Activated T-helper 9 cell treated with anti-CD3 and anti-CD28 coated beads, Interleukin-2, amount 50 U/mL, for 16 hours (primary cell): ENCODE measurements around the gene FREM1.

ENCODE experiments used
- DNase-seq: peaks from one replicate; pipeline ENCODE4 v3.0.0-alpha.2; 2020; ENCODE audit warnings: low read depth

The FREM1 gene

GRCh38 chr9:14813336-14814248, 96.6 kb downstream of the FREM1 start:
- no peak for DNase-seq

- DNase-seq = no peak
These were observed 97.4 kb downstream of the FREM1 start for GRCh38 chr9:14812806-14813205.

GRCh38 chr9:14811844-14812243, 98.4 kb downstream of the FREM1 start:
- no peak for DNase-seq

- no peak for DNase-seq
These were observed 103.2 kb downstream of the FREM1 start for GRCh38 chr9:14806941-14807520.

- DNase-seq = no peak
These were observed 111.2 kb downstream of the FREM1 start for GRCh38 chr9:14799030-14799429.

GRCh38 chr9:14797435-14797834, 112.8 kb downstream of the FREM1 start:
- DNase-seq = no peak

- no peak for DNase-seq
These were observed 116.8 kb downstream of the FREM1 start for GRCh38 chr9:14793389-14793788.

GRCh38 chr9:14790628-14791027, 119.6 kb downstream of the FREM1 start:
- no peak for DNase-seq

- DNase-seq = no peak
These were observed 121.4 kb downstream of the FREM1 start for GRCh38 chr9:14788846-14789245.

GRCh38 chr9:14783358-14783757, 126.9 kb downstream of the FREM1 start:
- no peak for DNase-seq

GRCh38 chr9:14782286-14783051, 127.8 kb downstream of the FREM1 start:
- DNase-seq = no peak

- DNase-seq = no peak
These were observed 129.5 kb downstream of the FREM1 start for GRCh38 chr9:14780693-14781092.

GRCh38 chr9:14780251-14780650, 130.0 kb downstream of the FREM1 start:
- DNase-seq = no peak

- DNase-seq = no peak
These were observed 130.6 kb downstream of the FREM1 start for GRCh38 chr9:14779566-14780022.

GRCh38 chr9:14778565-14778964, 131.7 kb downstream of the FREM1 start:
- no peak for DNase-seq

- DNase-seq = no peak
These were observed 134.3 kb downstream of the FREM1 start for GRCh38 chr9:14775917-14776316.

- DNase-seq = no peak
These were observed 139.6 kb downstream of the FREM1 start for GRCh38 chr9:14770592-14770991.

GRCh38 chr9:14769230-14769571, 141.0 kb downstream of the FREM1 start:
- no peak for DNase-seq

- no peak for DNase-seq
These were observed 141.6 kb downstream of the FREM1 start for GRCh38 chr9:14768405-14769229.

GRCh38 chr9:14766299-14766698, 143.9 kb downstream of the FREM1 start:
- no peak for DNase-seq

GRCh38 chr9:14761584-14761983, 148.6 kb downstream of the FREM1 start:
- no peak for DNase-seq

- no peak for DNase-seq
These were observed 150.2 kb downstream of the FREM1 start for GRCh38 chr9:14760060-14760459.
